Activated CD4-positive, CD25-positive, alpha-beta regulatory T cell (primary cell): Measurements from ENCODE around the gene GPC5.

Experiments
- DNase-seq, 4 experiments: peaks; one replicate each; lab custom pipeline; 2025; lab: John Stamatoyannopoulos, UW

Gene GPC5

GRCh38 chr13:91710733-91711132 is 312.3 kb downstream of the GPC5 start:
- DNase-seq, result no peak

DNA sequence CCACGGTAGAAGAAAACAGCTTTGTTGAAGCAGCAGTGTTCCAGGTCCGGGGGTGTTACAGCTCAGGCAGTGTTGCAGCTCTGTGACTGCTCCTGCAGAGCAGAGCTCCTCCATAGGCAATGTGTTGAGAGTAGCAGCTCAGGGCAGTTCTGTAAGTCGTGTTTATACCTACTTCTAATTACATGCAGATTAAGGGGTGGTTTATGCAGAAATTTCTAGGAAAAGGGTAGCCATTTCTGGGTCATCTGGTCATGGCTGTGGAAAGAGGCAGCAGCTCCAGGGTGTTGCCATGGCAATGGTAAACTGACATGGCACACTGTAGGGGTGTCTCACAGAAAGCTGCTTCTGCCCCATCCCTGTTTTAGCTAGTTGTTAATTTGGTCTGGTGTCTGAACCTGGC is 316.4 kb downstream of the GPC5 start:
- DNase-seq, result no peak

- no peak for DNase-seq
Measured at GRCh38 chr13:91716436-91717065, 318.1 kb downstream of the GPC5 start.

DNA sequence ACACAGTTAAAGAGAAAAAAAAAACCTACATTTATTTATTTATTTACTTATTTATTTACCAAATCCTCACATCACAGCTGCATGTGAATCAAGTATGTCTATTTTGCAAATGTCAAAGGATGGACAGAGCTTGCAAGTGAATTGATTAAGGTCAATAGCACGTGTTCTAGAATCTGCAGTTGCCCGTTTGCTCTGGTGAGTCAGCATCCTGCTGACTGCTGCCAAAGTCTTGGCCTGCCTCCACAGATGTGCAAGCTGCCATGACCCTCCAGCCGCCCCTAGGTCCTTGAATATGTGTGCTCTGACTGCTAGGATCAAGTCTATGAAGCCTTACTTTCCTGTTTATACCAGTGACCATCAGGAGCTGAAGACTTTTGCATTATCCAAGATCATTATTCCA is 320.6 kb downstream of the GPC5 start:
- no peak for DNase-seq

GRCh38 chr13:91721413-91721812 is 323.0 kb downstream of the GPC5 start:
- no peak for DNase-seq

DNA sequence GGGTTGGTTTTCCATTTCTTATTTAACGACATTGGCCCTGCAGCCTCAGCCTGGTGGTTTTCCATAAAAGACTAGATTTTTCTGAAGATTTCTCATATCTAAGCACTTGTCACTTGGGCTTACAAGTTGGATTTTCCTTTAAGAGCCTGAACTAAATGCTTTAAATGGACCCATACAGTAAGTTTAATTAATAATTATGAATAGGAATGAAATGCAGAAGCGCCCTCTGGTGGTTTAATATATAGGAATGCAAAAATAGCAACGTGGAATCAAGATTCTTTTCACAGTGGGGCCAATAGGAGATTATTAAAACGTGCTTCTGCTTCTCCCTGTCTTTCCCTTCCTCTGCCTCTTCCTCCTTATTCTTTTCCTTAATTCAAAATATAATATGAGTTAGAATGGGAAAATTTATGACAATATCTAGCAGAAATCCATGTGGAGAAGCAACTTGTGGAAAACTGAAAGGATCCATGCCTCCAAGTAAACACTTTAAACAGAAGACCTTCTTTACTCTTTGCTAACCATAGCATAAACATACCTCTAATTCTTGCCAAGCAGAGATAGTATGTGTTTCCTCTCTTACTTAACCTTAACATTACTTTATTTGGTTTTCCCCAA is 324.0 kb downstream of the GPC5 start:
- no peak for DNase-seq

DNA sequence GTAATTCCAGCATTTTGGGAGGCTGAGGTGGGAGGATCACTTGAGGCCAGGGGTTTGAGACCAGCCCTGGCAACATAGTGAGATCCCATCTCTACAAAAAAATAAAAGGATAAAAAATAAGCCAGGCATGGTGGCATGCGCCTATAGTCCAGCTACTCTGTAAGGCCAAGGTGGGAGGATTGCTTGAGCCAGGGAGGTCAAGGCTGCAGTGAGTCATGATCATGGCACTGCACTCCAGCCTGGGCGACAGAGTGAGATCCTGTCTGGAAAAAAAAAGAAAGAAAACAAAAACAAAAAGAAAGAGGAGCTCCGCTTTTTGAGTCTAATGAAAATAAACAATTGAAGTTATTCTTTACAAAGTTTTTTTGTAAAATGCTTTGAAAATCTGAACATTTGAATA is 326.2 kb downstream of the GPC5 start:
- DNase-seq, result no peak

GRCh38 chr13:91725646-91726045 is 327.2 kb downstream of the GPC5 start:
- no peak for DNase-seq

GRCh38 chr13:91726671-91727070 is 328.2 kb downstream of the GPC5 start:
- DNase-seq, result no peak

- no peak for DNase-seq
Measured at GRCh38 chr13:91729859-91730258, 331.4 kb downstream of the GPC5 start.

DNA sequence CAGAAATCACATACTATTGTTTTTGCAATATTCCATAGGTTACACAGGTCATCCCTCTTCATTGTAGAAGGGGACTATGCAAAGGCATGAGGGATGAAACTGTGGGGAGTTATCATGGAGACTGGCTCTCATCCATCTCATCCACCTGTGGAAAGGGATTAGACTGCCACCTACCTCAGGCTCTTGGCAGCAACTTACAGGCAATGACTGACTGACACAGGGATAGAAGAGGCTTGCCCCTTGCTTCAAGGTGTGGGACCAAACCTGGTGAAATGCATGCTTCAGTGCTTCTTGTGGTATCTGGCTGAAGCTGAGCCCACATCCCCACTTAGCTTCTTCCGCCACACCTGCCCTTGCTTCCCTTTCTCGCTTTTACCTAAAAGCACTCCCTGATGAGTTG is 341.3 kb downstream of the GPC5 start:
- DNase-seq, result no peak

DNA sequence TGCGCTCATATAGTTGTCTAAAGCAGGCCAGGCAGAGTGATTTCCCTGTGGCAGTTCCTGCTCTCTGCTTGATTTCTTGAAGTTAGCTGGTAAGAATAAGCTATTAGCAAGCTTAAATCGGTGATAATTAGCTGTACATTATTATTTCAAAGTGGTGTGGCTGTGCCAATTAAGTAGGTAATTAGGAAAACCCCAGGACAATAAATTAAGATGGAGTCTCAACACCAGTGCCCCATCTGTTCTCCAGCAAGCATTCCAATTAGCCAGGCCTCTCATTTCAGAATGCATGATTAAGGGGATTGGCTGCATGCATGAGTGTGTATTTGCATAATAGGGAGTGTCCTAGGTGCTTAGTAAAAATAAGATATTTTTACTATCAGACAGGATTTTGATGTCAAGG is 342.3 kb downstream of the GPC5 start:
- DNase-seq, result no peak

DNA sequence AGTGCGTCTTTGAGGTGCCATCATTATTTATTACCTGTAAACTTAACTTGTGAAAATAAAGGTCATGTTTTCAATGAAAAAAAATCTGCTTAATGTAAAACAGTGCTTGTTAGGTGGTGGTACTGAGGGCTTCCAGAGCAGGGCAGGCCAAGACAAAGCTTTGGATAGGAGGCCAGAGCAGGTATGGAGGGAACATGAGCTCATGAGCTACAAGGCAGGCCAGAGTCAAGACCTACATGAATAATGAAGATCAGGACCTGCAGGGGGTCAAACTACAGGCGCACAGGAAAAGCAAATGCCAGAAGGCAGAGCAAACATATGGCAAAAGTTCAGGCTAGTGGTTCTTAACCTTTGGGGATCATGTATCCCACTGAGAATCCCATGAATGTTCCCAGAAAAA is 343.5 kb downstream of the GPC5 start:
- DNase-seq, result no peak

DNA sequence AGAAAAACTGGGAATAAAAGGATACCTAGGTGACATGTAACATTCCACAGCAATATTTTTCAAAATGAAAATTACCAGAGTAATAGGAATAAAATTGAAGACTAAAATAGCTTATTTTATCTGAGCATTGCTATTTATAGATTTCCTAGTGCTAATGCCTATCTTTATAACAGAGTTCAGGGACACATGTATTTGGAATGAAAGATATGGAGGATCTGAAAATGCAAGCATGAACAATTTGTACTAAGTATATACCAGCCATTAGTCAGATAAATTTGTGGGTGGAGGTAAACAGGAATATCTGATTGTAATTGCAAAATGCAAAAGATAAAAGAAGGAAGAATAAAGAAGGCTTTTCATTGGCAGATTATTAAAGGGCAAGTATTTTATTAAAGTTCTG is 345.9 kb downstream of the GPC5 start:
- no peak for DNase-seq

GRCh38 chr13:91745967-91746366 is 347.5 kb downstream of the GPC5 start:
- DNase-seq, result no peak

DNA sequence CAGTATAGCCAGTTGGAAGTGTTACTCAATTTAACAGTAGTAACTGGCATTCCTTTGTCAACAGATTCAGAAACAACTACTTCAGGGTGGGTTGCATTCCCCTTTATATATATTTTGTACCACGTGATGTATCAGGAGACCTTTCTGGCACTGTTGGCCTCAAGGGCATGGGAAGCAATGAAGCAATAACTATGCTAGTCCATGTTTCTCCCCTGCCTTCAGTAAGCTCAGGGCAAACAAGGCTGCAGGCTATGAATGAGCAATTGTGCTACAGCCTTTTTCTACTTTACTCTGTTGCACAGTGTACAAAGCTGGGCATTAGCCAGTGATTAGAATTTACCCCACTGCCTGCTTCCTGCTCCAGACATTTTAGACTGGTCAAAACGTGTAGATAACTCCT is 348.8 kb downstream of the GPC5 start:
- no peak for DNase-seq

DNA sequence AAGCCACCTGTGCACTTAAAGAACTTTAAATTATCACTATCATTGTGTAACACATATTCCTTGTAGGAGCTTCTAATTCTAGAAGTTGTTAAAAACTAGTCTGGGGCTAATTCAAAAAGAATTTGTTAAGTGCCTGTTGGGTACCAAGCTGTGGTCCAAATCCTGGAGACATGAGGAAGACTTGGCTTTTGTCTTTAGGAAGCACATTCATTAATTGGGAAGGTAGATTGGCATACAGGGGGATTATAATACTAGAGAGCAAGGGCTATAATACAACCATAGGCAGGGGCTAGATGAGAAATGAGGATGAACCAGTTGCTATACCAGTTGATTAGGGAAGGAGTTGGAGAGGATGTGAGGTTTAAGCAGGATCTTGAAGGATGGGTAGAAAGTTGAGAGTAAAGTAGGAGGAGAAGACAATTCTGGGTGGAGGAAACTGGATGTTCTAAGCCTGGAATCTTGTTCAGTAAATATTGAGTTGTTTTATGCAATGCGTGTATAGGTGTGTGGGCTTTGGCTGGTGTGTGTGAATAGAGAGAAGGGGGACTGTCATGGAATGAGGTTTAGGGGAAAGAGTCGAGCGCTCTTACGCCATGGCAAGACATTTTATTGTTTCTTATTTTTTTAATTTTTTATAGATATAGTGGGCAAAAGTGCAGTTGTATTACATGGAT is 350.1 kb downstream of the GPC5 start:
- no peak for DNase-seq

DNA sequence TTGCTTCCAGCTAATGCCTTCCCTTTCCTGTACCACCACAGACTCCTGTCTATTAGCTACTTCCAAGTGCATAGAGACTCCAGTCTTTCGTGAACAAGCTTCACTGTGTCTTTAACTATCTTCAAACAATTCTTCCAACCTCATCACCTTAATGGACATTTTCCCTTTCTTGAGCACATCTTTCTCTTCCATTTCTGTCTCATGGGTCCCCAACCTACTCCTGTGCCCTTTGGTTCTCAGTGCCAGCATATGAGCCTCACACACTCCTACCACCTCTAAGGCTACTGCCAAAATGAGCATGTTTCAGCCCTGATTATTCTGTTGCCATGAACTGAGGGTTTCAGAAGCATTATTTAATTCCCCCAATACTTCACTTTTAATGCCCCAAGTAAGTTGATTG is 360.3 kb downstream of the GPC5 start:
- DNase-seq, result no peak

DNA sequence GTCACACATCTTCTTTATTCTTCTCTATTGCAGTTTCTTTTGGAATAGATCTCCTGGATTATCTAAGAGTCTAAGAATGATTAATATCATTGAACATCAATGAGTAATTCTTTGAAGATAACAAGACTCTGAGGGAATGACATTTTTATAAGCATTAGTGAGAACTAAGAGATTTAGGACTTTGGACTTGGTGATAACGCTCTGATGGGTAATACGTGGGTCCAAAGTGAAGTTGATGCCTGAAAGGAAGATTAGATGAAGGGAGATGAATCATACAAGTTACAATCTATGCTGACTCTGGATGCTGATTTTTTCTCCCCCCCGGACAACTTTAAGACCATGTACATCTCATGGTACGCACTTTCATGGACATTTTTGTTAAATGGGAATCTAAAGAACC is 364.5 kb downstream of the GPC5 start:
- no peak for DNase-seq

- no peak for DNase-seq
Measured at GRCh38 chr13:91764527-91764926, 366.1 kb downstream of the GPC5 start.

GRCh38 chr13:91767651-91768050 is 369.2 kb downstream of the GPC5 start:
- no peak for DNase-seq

GRCh38 chr13:91768746-91769145 is 370.3 kb downstream of the GPC5 start:
- DNase-seq, result no peak

DNA sequence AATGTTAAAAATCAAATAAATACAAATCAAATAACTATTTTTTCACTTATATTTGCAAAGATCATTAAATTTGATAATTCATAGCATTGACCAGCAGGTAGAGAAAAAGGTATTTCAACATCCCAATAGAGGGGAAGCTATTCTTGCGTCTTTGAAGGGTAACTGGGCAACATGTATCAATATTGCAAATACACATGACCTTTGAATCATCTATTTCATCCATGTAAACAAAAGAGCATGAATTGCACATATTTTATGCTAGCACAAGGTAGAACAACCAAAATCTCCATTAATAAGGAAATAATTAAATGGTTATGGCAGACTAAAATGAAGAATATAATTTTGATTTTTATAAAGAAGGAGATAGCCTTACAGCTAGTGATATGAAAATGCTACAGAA is 372.8 kb downstream of the GPC5 start:
- DNase-seq, result no peak
